Activated naive CD8-positive, alpha-beta T cell treated with anti-CD3 and anti-CD28 coated beads, Interleukin-2, amount 50 U/mL, for 24 hours (primary cell): ENCODE measurements around the gene GCNT1.
A peak's percentile ranks its signal among the peaks of the same experiment; 100 is the strongest.
"Not testable (repeated sequence)": the region's sequence is repeated elsewhere in the genome, so short reads cannot be mapped to it uniquely, and the experiment has no call there.

Source experiments
- ATAC-seq: fragments of 150-1000 bp; cut with Tn5 transposase; one replicate; pipeline ENCODE4 v1.10.0; 2021
- DNase-seq: peaks from one replicate; pipeline ENCODE4 v3.0.0; 2021
- H3K27ac Mint-ChIP-seq: one replicate; pipeline ENCODE4 v1.8.0; 2021; ENCODE audit warnings: mild to moderate bottlenecking, mixed read lengths
- H3K27me3 Mint-ChIP-seq: one replicate; pipeline ENCODE4 v1.8.0; 2021; ENCODE audit warnings: mixed read lengths
- H3K36me3 Mint-ChIP-seq: one replicate; pipeline ENCODE4 v1.8.0; 2021; ENCODE audit warnings: low read depth, mixed read lengths
- H3K4me1 Mint-ChIP-seq: one replicate; pipeline ENCODE4 v1.8.0; 2021; ENCODE audit warnings: mixed read lengths
- H3K4me3 Mint-ChIP-seq: one replicate; pipeline ENCODE4 v1.8.0; 2021; ENCODE audit warnings: mild to moderate bottlenecking, moderate library complexity, mixed read lengths
- H3K9me3 Mint-ChIP-seq: one replicate; pipeline ENCODE4 v1.8.0; 2021; ENCODE audit warnings: mixed read lengths

Gene GCNT1

DNA sequence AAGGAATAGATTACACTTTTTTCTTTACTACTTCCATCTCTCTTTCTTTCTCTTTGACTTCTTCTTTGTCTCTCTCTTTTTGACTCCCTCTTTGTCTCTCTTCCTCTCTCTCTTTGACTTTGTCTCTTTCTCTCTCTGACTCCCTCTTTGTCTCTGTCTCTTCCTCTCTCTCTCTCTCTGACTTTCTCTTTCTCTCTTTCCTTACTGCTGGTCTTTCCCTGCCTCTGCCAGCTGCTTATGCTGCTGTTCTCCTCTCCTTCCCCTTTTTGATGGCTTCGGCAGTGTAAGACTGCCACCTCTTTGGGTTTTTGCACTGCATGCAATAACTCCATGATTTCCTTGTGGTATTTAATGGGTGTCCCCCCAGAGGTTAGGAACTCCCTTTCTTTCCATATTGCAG lies 32.1 kb downstream of the GCNT1 start:
- H3K36me3 Mint-ChIP-seq, ATAC-seq, H3K27me3 Mint-ChIP-seq, H3K9me3 Mint-ChIP-seq, DNase-seq, H3K4me3 Mint-ChIP-seq, H3K4me1 Mint-ChIP-seq: not testable (repeated sequence)
- H3K27ac Mint-ChIP-seq = peak overlapping the region; percentile 9

DNA sequence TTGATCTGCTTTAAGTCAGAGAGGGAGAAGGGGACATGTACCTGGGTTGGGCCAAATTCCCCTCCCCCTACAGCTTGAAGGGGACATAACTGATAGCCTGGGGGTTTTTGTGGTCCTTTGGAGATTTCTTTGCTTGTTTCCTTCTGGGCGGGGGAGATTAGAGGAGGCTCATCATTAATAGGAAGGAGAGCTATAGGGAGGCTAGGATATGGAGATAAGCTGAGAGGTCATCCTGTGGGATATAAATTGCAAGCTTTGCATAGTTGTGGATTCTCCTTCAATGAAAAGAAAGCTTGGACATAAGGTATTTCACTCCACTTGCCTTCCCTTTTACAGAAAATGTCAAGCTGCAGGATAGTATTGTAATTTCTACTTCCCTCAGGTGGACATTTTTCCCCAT lies 34.5 kb downstream of the GCNT1 start:
- not testable (repeated sequence) for H3K27me3 Mint-ChIP-seq, H3K9me3 Mint-ChIP-seq, H3K27ac Mint-ChIP-seq, DNase-seq, H3K4me3 Mint-ChIP-seq, ATAC-seq, H3K4me1 Mint-ChIP-seq, H3K36me3 Mint-ChIP-seq

DNA sequence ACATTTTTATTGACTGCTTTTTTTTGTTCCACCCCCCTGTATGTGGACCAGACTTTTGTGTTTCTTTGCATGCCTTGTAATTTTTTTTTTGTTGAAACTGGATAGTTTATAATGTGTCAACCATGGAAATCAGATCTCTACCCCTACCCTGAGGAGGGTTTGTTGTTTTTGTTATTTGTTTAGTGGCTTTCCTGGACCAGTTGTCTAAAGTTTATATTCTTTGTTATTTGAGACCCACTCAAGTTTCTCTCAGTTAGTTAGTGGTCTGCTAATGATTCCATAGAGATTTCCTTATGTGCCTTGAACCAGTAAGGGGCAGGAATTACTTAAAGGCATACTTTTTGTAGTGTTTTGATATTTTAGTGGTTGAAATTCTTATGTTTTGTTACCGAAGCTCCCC lies 41.1 kb downstream of the GCNT1 start:
- Mint-ChIP-seq H3K27ac (no peak overlapping the region), H3K4me1 (no peaks in the 10 kb centered on the region), H3K4me3 (no peak overlapping the region), H3K36me3 (peaks cover 16% of the 10 kb centered on the region), H3K9me3 (peaks cover 4% of the 10 kb centered on the region), H3K27me3 (no peaks in the 10 kb centered on the region)
- DNase-seq (no peak), ATAC-seq (no peak)

DNA sequence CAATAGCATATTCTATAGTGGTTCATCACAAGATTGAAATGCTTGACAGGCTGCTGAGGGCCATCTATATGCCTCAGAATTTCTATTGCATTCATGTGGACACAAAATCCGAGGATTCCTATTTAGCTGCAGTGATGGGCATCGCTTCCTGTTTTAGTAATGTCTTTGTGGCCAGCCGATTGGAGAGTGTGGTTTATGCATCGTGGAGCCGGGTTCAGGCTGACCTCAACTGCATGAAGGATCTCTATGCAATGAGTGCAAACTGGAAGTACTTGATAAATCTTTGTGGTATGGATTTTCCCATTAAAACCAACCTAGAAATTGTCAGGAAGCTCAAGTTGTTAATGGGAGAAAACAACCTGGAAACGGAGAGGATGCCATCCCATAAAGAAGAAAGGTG lies 43.8 kb downstream of the GCNT1 start:
- H3K27me3 Mint-ChIP-seq = no peaks in the 10 kb centered on the region
- H3K4me3 Mint-ChIP-seq = no peak overlapping the region
- peaks cover 14% of the 10 kb centered on the region for H3K36me3 Mint-ChIP-seq
- H3K27ac Mint-ChIP-seq = no peak overlapping the region
- no peaks in the 10 kb centered on the region for H3K4me1 Mint-ChIP-seq
- H3K9me3 Mint-ChIP-seq = no peaks in the 10 kb centered on the region
- DNase-seq (no peak), ATAC-seq (no peak)

DNA sequence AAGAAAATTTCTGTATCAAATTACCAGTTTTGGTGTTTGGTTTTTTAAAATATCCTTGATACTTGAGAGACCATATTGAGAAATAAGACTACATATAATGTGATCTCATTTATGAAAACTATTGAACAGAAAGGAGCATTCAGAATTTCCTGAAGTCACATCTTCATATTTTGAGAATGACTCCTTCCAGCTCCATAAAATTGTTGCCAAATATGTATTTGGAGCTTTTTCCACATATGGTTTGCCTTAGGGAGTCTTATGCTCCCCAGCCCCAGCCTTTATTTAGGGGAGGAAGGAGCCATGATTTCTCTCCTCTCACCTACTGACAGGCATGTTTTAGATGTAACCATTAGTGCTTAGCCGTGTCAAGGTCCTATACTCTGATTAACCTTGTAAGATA lies 51.1 kb downstream of the GCNT1 start:
- Mint-ChIP-seq H3K27me3 (no peaks in the 10 kb centered on the region), H3K4me3 (no peak overlapping the region), H3K4me1 (no peaks in the 10 kb centered on the region), H3K9me3 (peaks cover 4% of the 10 kb centered on the region), H3K27ac (no peak overlapping the region), H3K36me3 (no peaks in the 10 kb centered on the region)
- no peak for ATAC-seq
- DNase-seq = no peak

DNA sequence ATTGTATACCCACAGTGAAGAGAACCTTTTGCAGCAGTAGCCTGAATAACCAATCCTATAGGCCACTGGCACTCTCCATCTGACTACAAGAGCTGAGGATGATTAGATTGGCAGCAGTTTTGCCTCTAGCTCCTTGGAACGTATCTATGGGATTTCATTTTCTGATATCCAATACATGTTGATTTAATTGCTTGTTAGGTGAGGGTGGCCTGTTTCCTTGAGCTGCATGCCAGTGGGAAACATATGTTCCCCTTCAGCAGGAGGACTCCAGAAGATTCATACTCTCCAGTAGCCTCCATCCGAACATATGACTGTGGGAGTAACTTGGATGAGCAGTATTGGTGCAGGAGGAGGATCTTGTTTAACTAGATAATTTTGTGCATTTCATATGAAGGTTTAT lies 51.5 kb downstream of the GCNT1 start:
- Mint-ChIP-seq H3K9me3 (peaks cover 4% of the 10 kb centered on the region), H3K36me3 (no peaks in the 10 kb centered on the region), H3K4me3 (no peak overlapping the region), H3K4me1 (no peaks in the 10 kb centered on the region), H3K27me3 (no peaks in the 10 kb centered on the region), H3K27ac (no peak overlapping the region)
- DNase-seq = no peak
- no peak for ATAC-seq

DNA sequence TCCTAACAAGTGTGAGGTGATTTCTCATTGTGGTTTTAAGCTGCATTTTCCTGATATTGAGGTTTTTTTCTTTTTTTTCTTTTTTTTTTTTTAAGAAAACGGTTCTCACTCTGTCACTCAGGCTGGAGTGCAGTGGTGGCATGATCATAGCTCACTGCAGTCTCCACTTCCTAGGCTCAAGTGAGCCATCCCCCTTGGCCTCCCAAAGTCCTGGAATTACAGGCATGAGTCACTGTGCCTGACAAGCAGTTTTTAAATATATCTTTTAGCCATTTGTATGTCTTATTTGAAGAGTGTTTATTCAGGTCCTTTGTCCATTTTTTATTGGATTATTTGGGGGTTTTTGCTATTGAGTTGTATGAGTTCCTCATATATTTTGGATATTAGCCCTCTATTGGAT lies 53.8 kb downstream of the GCNT1 start:
- Mint-ChIP-seq H3K4me1 (peaks cover 13% of the 10 kb centered on the region), H3K36me3 (no peaks in the 10 kb centered on the region), H3K27ac (no peak overlapping the region), H3K27me3 (no peaks in the 10 kb centered on the region), H3K9me3 (peaks cover 4% of the 10 kb centered on the region), H3K4me3 (no peak overlapping the region)
- no peak for DNase-seq
- no peak for ATAC-seq

DNA sequence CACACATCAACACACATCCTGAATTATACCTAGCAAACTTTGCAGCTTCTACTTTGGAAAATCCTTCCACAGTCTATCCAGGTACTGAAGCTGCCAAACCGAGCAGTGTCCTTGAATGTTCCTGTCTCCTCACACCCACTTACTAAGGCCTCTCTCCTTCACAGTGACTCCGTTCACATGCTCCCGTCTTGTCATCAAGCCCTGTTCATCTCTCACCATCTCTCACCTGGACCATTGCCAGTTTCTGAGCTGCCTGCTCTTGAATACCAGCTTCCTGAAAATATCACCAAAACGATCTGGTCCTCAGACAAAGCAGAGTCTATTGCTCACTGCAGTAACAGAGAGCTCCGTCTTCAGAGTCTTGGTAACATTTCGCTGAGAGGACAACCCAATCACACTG lies 57.4 kb downstream of the GCNT1 start:
- H3K4me3 Mint-ChIP-seq = no peak overlapping the region
- H3K27me3 Mint-ChIP-seq = no peaks in the 10 kb centered on the region
- no peaks in the 10 kb centered on the region for H3K36me3 Mint-ChIP-seq
- DNase-seq (no peak), ATAC-seq (no peak)
- peaks cover 15% of the 10 kb centered on the region for H3K4me1 Mint-ChIP-seq
- H3K9me3 Mint-ChIP-seq = peaks cover 4% of the 10 kb centered on the region
- H3K27ac Mint-ChIP-seq = no peak overlapping the region

DNA sequence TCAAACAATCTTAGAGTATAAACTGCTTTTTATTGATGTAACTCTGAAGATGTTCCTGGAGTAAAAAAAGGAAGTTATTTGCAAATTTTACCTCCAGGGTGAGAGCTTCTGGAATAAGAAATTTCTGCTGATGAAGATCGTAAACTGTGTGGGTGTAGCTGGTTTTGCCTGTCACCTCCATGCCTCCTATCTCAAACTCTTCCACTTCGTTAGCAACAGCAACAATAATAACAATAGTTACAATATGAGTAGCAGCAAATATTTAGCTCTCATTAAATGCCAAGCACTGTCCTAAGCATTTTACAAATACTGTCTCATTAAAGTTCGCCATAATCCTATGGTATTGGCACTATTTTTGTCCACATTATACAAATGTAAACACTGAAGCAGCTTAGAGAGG lies 57.9 kb downstream of the GCNT1 start:
- Mint-ChIP-seq H3K9me3 (peaks cover 4% of the 10 kb centered on the region), H3K27me3 (no peaks in the 10 kb centered on the region), H3K36me3 (no peaks in the 10 kb centered on the region), H3K27ac (no peak overlapping the region), H3K4me1 (peaks cover 16% of the 10 kb centered on the region), H3K4me3 (no peak overlapping the region)
- DNase-seq (no peak), ATAC-seq (no peak)

DNA sequence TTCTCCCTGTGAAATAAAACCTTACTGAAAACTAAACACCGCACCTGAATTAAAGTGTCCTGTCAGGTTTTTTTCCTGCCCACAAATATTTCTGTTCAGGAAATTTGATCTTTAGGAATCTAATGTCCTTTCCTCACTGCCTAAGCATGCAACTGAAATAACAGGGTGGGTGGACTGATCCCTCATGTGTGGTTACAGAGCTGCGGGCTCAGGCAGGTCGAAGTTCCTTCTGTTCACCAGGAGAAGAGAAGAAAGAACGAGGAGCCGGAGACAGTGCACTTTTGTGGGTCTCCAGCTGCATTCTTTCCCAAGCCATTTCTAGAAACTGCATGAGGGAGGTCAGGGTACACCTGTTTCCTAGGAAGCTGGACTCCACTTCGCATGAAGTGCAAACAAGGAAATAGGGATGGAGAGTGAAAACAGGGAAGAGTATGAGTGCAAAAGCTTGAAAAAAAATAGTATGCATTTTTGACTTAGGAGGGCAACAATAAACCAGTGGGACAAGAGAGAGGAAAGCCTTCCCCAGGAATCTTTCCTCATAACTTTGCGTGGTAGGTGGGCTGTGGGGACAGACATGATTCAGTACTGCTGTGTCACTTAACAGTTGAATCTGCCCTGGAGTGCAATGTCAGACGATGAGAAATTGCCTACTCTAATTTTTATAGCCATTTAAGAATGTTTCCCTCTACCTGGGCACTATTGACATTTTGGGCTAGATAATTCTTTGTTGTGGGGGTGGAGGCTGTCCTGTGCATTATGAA lies 60.3 kb downstream of the GCNT1 start:
- DNase-seq (no peak), ATAC-seq (no peak)
- Mint-ChIP-seq H3K27ac (no peak overlapping the region), H3K9me3 (no peaks in the 10 kb centered on the region), H3K27me3 (no peaks in the 10 kb centered on the region), H3K4me3 (no peak overlapping the region), H3K4me1 (peaks cover 16% of the 10 kb centered on the region), H3K36me3 (no peaks in the 10 kb centered on the region)

DNA sequence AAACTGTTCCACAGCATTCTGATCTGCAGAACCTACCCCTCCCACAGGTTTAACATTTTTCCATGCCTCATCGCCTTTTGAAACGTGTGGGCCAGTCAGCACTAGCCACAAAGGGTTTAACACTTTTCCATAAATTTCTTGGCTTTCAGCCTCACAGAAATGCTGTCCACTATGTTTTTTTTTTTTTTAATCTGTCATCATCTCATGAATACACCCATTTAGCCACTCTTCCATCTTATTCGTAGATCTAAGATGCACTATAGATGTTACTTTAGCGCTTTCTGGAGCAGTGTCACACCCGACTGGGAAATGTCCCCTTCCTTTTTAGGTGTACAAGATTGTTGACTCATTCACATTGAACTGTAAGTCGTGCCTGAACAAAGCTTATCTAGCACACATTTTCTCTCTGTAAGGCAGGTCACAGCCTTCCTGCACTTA lies 62.3 kb downstream of the GCNT1 start:
- Mint-ChIP-seq H3K27ac (no peak overlapping the region), H3K4me3 (no peak overlapping the region), H3K9me3 (no peaks in the 10 kb centered on the region), H3K27me3 (no peaks in the 10 kb centered on the region), H3K4me1 (peaks cover 14% of the 10 kb centered on the region), H3K36me3 (no peaks in the 10 kb centered on the region)
- no peak for ATAC-seq
- no peak for DNase-seq

DNA sequence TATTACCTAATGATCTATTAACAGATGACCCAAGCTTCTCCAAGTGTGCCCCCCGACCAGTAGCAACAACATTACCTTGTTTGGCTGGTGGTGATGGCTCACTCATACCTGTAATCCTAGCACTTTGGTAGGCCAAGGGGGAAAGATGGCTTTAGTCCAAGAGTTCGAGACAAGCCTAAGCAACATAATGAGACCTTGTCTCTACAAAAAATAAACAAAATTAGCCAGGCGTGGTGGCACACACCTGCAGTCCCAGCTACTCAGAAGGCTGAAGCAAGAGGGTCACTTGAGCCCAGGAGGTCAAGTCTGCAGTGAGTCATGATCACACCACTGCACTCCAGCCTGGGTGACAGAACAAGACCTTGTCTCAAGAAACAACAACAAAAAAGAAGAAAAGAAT lies 62.9 kb downstream of the GCNT1 start:
- no peak overlapping the region for H3K4me3 Mint-ChIP-seq
- H3K9me3 Mint-ChIP-seq = no peaks in the 10 kb centered on the region
- no peak overlapping the region for H3K27ac Mint-ChIP-seq
- DNase-seq (no peak), ATAC-seq (no peak)
- no peaks in the 10 kb centered on the region for H3K36me3 Mint-ChIP-seq
- H3K4me1 Mint-ChIP-seq = peaks cover 10% of the 10 kb centered on the region
- H3K27me3 Mint-ChIP-seq = no peaks in the 10 kb centered on the region

DNA sequence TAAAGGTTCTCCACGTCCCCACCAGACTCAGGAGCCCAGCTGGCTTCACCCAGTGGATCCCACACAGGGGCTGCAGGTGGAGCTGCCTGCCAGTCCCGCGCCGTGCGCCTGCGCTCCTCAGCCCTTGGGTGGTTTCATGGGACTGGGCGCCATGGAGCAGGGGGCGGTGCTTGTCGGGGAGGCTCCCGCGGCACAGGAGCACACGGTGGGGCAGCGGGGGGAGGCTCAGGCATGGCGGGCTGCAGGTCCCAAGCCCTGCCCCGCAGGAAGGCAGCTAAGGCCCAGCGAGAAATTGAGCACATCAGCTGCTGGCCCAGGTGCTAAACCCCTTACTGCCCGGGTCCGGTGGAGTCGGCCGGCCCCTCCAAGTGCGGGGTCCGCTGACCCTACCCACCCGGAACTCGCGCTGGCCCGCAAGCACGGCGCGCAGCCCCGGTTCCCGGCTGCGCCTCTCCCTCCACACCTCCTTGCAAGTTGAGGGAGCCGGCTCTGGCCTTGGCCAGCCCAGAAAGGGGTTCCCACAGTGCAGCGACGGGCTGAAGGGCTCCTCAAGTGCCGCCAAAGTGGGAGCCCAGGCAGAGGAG lies 64.7 kb downstream of the GCNT1 start:
- not testable (repeated sequence) for DNase-seq, H3K36me3 Mint-ChIP-seq, H3K4me1 Mint-ChIP-seq, H3K27me3 Mint-ChIP-seq, ATAC-seq, H3K4me3 Mint-ChIP-seq, H3K27ac Mint-ChIP-seq, H3K9me3 Mint-ChIP-seq

DNA sequence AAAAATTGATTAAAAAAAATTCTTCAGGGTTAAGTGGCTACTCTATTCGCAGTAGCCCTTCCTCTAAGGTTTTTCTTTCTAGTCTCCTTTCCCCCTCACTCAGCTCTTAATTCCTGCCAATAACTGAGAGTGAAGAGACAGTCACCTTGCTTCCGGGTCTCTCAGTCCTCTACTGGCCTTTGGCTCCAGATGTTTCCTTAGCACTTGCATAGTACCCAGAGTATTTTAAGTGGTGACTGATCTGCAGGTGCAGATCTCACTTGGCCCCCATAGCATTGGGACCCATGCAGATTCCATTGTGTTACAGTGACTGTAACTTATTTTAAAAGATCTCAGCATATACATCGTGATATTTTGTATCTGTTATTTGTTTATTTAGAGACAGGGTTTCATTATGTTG lies 66.2 kb downstream of the GCNT1 start:
- no peak overlapping the region for H3K27ac Mint-ChIP-seq
- no peaks in the 10 kb centered on the region for H3K27me3 Mint-ChIP-seq
- H3K36me3 Mint-ChIP-seq = no peaks in the 10 kb centered on the region
- H3K4me1 Mint-ChIP-seq = peaks cover 3% of the 10 kb centered on the region
- DNase-seq = no peak
- H3K9me3 Mint-ChIP-seq = no peaks in the 10 kb centered on the region
- H3K4me3 Mint-ChIP-seq = no peak overlapping the region
- ATAC-seq = no peak

DNA sequence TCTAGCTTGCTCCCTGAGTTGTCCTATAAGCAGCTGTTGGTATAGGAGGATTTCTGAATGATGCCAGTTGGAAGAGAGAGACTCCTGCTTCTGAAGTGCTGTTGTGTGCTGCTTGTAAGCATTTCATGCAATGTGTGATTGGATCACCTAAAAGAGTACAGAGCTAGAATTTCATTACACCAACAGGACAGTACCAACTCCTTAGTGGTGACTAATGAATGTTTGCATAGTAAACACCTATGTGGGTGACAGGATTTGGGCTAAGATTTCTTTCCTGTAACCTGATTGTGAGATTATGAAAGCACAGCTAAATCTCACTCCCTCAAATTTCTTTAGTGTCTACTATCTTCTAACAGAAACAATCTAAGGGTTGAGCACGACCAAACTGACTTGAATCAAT lies 67.0 kb downstream of the GCNT1 start:
- no peak for DNase-seq
- ATAC-seq = no peak
- no peaks in the 10 kb centered on the region for H3K27me3 Mint-ChIP-seq
- H3K4me1 Mint-ChIP-seq = peaks cover 3% of the 10 kb centered on the region
- no peaks in the 10 kb centered on the region for H3K36me3 Mint-ChIP-seq
- no peak overlapping the region for H3K27ac Mint-ChIP-seq
- no peak overlapping the region for H3K4me3 Mint-ChIP-seq
- H3K9me3 Mint-ChIP-seq = no peaks in the 10 kb centered on the region

DNA sequence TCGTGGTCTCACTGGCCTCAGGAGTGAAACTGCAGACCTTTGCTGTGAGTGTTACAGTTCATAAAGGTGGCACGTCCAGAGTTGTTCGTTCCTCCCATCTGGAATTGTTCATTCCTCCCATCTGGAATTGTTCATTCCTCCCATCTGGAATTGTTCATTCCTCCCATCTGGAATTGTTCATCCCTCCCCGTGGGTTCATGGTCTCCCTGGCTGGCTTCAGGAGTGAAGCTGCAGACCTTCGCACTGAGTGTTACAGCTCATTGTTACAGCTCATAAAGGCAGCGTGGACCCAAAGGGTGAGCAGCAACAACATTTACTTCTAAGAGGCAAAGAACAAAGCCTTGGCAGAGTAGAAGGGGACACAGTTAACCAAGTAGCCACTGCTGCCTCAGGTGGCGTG lies 69.1 kb downstream of the GCNT1 start:
- ATAC-seq = no peak
- no peaks in the 10 kb centered on the region for H3K36me3 Mint-ChIP-seq
- no peaks in the 10 kb centered on the region for H3K27me3 Mint-ChIP-seq
- H3K4me3 Mint-ChIP-seq = no peak overlapping the region
- H3K9me3 Mint-ChIP-seq = no peaks in the 10 kb centered on the region
- no peak overlapping the region for H3K27ac Mint-ChIP-seq
- H3K4me1 Mint-ChIP-seq = peaks cover 1% of the 10 kb centered on the region
- no peak for DNase-seq
